Activated naive CD4-positive, alpha-beta T cell (primary cell): ENCODE results near the gene SUFU.

ENCODE experiments used
- DNase-seq, 4 experiments: peaks; one replicate each; lab custom pipeline; 2025; lab: John Stamatoyannopoulos, UW

The SUFU gene

DNA sequence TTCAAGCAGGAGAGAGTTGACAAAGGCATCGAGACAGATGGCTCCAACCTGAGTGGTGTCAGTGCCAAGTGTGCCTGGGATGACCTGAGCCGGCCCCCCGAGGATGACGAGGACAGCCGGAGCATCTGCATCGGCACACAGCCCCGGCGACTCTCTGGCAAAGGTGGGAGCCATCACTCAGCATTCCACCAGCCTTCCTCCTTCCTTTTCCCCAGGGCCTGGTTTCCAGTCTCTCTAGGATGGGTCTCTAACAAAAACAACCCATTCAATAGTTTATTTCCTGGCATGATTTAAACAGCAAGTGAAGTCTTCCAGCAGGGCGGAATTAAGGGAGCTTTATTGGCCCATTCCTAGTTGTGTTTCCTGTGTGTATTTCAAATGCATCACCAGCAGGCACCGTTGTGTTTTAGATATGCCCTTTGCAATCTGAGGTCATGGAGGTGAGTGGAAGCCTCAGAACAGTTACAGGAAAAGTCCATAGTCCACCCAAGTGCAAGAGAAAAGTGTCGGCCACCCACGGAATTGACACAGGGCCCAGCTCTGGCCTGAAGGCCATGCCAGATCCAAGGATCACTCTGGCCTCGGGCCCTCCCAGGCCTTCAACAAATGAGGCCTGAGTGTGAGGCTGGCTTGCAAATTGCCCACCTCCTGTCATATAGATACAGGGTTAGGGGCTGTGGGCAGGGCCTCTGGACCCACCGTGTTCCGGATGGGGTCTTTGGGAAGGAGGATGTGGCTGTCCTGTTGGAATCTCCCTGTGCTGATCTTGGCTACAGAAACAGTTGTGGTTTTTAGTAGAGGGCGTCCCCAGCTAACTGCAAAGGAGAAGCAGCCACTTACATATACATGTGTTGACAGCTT lies 93.6 kb downstream of the SUFU start:
- no peak for DNase-seq

DNA sequence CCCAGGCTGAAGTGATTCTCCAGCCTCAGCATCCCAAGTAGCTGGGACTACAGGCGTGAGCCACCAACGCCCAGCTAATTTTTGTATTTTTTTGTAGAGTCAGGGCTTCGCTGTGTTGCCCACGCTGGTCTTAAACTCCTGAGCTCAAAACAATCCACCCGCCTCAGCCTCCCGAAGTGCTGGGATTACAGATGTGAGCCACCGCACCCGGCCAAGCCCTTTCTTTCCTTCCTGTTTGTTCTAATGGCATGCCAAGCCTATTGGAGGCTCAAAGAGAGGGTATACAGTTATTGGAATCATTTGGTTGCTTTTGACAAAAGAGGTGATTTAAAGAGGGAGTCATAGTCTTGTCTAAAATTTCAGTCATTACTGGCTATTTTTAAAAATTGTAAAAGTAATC lies 94.5 kb downstream of the SUFU start:
- no peak for DNase-seq

DNA sequence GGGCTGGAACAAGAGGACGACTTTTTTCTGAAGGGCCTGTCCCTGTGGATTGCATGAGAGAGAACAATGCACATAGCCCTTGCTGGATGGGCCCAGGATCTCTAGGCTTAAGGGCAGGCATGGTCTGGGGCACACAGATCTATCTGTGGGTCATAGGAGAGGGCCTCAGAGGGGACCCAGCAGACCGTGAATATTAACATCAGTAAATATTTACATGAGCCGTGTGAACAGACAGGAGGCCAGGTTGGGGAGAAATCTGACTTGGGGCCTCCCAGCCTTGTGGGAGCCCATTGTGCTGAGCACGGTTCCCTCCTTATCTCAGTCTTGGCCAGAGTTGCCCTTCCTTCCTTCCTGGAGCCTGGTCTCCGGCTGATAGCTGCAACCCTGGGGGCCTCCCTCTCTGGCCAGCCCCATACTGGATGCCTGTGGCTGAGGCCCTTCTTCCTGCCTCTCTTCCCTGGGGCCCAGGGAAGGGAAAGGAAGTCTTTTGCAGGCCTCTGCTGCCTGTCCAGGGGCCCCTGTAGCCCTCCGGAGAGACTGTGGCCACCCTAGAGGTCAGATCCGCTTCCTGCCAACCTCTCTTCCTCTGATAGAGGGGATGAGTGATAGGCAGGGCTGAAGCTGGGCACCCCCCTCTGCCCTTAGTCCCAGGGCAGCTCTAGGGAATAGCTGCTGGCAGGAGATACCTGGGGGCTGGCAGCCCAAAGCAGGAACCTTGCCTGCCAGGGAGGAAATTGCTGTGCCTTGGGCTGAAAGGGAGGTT lies 96.0 kb downstream of the SUFU start:
- no peak for DNase-seq

DNA sequence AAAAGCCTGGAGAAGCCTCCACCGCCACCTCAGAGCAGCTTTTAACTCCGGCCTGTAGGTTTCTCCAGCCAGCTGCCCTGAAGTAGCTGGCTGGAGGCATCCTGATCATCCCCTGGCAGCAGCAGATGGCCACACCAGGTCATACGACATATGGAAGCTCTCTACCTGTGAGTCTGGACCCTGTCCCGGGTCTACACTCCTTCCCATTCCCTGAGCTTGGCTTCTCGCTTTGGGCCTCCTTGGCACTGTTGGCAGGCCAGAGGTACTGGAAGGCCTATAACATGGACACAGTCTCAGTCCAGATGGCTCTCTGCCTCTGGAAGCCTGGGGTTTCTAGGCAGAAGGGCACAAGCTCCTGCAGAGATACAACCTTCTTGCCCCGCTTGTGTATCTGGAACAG lies 97.0 kb downstream of the SUFU start:
- DNase-seq, result no peak

DNA sequence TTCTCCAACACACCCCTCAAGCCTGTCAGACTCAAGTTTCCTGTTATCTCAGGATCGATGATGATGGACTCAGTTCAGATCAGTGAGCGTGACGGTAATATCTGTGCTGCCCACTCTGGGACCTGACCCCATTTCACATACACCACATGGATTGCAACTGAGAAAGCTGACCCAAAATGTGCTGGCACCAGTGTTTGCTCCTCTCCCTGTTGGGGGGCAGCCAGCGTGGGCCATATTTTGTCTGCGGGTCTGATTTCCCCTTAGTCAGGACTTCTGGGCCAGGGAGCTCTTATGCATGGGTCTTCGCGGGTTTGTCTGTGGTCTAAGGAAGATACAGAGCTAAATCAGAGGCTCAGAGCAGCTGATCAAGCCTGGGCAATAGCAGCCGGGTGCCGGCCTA lies 97.9 kb downstream of the SUFU start:
- no peak for DNase-seq

DNA sequence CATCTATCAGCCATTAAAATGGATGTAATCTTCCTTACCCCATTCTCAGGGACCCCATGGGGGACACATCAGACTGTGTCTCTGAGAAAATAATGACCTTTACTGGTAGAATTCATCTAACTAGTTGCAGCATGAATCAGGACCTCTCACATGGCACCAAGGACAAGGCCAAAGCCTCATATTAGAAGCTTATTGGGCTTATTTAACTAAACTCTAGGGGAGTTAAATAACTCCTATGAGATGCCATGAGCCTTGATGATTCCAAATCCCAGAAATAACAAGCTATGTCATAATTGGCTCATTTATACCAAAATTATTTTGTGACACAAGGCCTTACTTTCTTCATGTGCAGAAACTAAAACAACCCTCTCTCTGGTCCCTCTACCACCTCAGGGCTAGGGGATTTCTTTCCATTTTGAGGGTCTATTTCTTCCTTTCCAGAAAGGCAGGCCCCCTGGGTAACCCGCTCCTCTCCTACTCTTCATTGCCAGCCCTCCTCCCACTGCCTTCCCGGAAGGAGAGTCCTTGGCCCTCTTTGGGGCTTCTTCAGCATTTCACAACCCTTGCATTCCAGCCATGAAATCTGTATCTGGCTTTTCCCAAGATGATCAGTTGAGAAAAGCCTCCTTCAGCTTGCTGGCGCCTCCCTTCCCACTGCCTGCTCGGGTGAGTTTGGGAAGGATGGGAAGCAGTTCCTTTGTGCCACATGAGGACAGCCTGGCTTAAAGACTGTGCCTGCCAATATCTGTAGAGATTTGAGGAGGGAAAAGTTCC lies 98.7 kb downstream of the SUFU start:
- DNase-seq, result no peak

DNA sequence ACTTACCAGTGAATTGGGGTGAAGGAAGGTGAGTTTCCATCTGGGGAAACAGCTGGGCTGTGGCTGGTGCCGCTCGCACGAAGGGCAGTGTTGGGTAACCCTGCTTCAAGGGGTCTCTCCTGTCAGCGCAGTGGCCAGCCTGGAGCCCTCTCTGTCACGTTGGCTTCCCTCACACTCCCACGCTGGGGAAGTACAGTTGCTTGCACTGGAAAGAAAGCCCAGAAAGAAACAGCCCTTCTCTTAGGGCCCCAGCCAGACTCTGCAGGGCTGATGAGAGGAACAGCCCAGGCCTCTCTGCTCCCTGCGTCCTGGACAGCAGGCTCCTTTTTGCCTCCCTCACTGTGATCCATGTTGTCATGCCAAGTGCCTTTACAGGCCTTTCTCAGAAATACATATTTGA lies 100.2 kb downstream of the SUFU start:
- no peak for DNase-seq

DNA sequence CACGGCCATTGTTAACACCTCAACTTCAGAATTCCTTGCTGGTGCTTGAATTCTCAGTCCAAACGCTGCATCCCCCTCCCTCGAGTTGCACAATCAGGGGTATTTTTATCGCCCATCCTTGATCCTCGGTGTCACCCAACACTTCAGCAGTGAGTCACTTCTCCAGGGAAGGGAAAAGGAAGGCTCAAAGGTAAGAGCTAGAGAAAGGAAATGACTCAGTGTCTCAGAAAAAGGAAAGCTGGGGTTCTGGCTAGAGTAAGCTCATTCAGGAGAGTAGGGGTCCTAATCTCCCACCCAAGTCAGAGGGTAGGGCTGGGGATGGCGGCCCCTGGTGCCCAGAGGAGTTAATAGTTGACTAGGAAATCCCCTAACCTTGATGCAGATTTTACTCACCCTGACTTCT lies 100.7 kb downstream of the SUFU start:
- no peak for DNase-seq

DNA sequence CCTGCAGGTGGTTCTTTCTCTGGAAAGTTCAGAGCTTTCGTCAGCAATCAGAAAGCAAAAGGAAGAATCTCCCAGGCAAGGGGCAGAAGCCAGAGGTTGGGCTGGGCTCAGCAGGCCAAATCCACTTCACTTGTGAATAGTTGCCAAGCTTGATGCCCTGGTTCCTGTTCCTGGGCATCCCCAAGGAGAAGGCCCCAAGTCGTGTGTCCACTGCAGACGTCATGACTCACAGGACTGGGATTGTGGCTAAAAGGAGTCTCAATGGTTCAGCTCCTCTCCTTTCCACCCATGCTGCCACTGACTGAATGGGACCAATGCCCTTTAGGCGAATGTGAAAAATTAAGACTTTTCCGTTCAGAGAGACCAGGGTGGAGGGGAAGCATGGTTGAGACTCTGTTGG lies 101.9 kb downstream of the SUFU start:
- no peak for DNase-seq

DNA sequence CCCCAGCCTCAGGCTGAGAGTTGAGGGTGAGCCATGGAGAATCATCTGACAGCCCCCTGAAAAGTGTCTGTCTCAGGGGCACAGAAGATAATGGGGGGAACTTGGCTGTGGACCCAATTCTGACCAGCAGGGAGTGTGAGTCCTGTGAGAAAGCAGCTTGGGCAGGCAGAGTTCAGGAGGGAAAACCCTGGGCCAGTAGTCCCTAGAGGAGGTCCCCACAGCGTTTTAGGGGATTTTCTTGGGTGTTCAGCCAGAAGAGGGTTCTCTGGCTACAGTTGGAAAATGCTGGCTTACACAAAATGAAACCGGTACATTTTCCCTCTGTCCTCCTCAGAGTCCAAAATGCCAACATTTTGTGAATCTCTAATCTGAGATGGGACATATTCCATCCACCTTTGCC lies 104.7 kb downstream of the SUFU start:
- DNase-seq, result no peak

DNA sequence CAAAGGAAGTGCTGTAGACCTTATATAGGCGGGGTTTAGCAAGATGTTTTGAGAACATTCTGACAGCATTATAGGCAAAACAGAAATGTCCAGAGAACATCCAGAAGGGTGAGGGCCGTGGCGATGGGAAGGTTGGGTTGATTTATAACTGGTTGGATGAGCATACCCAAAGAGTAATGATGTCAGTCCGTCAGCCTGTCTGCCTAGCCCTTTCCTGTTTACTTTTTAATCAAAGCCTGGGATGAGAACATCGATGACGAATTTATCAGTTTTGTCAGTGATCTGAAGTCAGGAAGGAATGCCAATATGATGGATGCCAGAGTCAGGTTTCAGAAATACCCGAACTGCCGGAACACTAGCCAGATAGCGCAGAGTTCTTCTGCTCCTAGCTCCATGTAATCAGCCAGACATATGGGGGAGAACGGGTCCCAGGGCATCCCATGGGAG lies 106.7 kb downstream of the SUFU start:
- DNase-seq, result no peak

DNA sequence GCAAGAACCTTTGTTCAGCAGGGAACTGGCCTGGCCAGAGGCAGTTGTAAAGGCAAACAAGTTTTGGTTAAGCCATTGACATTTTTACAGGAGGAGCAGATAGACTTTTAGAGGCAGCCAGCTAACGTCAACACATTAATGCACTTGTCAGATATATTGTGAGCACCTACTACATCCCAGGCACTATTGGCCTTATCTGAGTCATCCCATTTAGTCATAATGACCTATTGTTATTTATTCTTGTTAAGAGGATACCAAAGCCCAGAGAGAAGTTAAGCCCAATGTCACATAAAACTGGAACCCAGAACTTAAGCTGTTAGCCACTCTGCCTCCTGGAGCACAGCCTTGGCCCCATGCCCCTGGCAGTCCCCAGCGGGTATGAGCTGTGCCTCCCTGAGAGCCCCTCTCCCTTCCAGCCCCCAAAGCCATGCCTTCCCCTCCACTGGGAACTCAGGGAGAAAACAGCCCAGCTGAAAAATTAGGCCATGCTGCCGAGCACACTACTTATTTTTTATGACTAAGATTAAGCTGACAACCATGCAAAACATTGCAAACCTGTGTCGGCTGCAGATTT lies 107.8 kb downstream of the SUFU start:
- DNase-seq, result no peak

DNA sequence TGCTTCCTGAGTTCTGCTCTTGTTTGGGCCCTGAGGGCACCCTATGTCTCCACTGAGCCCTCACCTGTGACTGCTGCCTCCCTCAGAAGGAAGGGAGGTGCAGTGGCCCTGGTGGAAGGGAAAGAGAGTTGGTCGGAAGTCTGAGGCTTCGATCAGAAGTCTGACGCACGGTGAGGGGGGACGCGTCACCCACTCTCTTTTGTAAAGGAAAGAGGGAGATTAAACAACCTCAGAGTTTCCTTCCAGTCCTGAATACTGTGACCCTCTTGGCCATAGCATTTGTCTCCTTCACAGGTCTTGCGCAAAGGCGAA lies 109.1 kb downstream of the SUFU start:
- DNase-seq, result peak in 2 of 4 experiments; percentile 22 to 46

DNA sequence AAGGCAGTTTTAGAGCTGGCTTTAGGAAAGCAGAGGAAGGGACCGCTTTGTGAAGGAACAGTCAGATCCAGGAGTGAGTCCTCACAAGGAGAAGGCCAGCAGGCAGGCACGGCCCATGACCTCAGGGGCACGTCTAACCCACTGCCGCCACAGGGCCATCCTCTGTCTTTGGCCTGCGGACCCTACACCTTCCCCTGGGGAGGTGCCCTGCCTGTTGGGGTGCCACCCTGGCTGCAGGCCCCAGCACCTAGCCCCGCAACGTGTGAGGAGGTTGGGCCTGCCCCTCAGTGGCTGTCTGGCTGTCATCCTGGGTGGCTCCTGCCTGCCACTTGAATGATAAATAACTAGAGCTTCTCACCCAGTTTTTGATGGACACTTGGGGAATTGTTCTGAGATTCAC lies 109.5 kb downstream of the SUFU start:
- peak in 1 of 4 experiments; percentile 14 for DNase-seq

DNA sequence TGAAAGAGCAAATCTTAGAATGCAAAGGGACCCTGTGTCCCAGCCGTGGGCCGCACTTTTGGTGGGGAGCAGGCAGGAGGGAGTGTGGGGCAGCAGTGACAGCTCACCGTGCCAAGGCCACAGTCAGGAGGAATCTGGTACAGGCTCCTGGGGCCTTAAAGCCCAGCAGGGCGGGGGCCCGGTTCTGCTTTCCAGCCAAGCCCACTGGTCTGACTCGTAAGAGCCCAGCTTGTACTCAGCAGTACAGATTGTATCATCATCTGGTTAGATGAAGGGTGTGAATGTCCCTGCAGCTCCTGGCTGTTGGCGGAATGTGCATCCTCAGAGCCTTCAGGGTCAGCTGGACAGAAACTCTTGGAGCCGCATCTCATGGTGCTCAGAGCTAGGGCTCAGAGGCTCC lies 110.0 kb downstream of the SUFU start:
- no peak for DNase-seq

DNA sequence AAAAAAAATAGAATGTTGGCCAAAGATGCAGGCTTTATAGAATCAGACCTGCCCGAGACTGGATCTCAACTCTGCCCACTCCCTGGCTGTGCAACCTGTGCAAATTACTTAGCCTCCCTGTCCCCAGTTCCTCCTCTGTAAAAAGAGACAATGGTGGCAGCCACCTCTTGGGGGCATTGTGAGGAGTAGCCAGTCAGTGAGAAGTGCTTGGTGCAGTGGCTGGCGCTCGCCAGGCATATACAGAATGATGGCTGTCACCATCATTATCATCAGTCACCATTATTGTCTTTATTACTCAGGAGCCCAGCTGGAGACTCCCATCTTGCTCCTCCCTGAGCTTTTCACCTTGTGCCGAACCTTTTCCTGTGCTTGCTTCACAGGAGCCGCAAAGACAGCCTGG lies 111.1 kb downstream of the SUFU start:
- DNase-seq, result no peak

DNA sequence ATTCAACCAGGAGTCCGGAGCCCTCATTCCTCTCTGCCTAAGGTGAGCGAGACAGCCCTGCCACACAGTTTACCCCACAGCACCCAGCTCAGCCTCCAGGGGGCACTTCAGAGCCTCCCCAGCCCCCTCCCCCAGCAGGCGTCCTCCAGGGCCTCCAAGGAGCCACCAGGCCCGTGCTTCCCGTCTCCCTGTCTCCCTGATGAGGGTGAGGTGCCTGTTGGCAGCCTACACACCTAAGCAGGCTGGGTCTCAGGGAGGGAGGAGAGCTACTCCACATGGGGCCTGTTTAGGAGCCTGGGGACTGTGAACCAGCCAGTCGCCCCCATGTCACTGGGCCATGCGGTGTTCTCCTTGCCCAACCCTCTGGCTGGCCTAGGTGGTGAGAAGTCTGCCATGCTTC lies 111.6 kb downstream of the SUFU start:
- DNase-seq, result no peak

DNA sequence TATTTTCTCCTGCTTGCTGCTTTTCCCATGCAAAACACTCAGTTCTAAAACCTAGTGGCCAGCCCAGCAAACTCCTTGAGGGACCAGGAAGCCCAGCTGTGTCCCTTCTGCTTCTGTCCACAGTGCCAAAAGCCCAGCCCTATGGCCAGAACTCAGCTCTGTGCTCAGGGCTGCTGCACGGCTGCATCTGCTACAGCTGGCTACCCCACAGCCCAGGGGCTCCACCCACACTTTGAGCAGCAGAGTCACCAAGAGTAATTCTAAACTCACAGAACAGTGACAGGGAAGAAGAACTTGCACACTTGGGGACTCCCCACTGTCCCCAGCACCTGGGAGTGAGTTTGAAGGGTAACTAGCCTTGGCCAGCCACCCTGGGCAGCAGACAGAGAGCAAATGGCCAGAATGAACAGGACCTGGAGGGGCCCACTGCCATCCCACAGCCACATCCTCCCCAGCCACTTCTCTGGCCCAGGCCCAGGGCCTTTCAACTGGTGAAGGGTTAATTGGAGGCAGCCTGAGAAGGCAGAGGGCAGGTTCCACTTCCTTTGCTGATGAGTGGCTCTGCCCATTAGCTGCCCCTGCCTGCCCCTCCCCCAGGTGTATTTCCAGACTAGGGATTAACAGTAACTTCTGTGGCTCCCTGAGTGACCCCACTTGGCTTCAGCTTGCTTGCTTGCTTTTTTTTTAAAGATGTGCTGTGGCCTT lies 112.4 kb downstream of the SUFU start:
- DNase-seq, result no peak

DNA sequence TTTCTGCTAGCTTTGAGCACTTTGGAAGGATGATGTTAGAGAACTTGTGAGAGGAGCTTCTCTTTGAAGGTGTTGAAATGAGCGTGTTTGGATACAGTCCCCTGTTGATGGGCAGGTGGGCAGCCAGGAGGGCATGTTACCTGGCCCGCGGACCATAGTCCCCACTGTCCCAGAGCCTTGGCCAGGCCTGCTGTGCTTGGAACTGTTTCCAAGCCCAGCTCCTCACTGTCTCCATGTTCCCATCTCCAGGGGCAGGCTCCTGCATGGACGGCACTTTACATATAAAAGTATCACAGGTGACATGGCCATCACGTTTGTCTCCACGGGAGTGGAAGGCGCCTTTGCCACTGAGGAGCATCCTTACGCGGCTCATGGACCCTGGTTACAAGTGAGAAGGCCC lies 113.3 kb downstream of the SUFU start:
- DNase-seq, result no peak

DNA sequence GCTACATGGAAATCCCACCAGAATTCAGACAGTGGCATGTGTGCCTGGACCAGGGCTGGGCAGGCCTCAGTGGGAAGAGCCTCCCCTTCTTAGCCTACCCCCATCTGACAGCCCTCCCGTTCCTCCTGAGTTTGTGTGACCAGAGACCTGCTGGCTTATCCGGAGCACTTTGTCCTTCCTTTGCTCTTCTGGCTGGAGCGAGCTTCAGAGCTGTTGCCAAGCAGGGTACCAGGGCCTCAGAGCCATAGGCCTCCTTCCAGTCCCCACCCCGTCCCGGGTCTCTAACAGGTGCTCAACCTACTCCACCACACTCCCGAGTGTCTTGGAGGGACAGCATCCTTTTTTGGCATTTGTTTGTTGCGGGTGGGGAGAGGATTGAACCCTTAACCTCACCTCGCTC lies 114.0 kb downstream of the SUFU start:
- no peak for DNase-seq

DNA sequence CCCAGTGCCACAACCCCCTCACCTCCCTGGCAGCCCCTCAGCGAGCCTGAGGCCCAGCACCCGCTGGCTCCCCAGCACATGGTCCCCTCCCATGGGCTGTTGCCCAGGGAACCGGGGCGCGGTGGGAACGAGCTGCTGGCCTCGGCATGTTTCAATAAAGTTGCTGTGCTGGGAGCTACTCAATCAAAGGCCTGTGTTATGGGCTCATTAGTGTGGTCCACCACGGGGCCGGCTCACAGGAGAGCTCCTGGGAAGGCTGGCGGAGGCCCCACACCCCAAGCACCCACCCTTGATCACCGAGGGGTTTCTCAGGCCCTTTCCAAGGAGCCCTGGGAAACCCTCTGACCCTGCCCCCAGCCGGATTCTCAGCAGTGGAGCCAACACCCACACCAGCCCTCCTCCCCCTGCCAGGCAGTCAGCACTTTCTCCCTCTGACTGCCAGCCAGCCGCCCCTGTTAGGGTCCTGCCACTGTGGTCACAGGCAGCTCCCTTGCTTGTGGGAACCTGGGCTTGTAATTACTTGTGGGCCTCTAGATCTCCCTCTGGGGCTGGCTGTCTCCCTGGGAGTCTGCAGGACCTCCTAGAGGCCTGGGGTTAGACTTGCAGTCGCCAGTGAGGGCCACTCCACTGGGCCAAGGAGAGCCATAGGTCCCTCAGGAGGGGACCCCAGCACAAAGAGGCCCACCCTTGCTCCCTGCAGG lies 115.7 kb downstream of the SUFU start:
- no peak for DNase-seq
